GM12878 (cell line): Measurements from ENCODE around the gene TNIP2. TPM values are rescaled to one million over a fixed set of nuclear protein-coding genes. Genes with fewer than 3 reads are reported as not detected.

Experiments
- ATAC-seq: fragments of 200-7000 bp; cut with Tn5 transposase; 3 replicates; pipeline ENCODE4 v1.9.1; 2020; ENCODE audit warnings: mild to moderate bottlenecking, moderate library complexity
- BruUV-seq: library from RNA; stranded (reverse); fragments of 400-500 nt; replicated peaks from 2 replicates; lab custom pipeline; 2021; lab: Mats Ljungman, UMichigan
- CTCF ChIA-PET: fragments of 300-600 bp; sonication (Branson Sonifier 250); formaldehyde crosslinking; extraction: SDS; loops from one replicate; lab custom pipeline; 2021; ENCODE audit warnings: inconsistent platforms; lab: Yijun Ruan, JAX
- POLR2A ChIA-PET: fragments of 350-600 bp; formaldehyde crosslinking; extraction: SDS; loops from one replicate; lab custom pipeline; 2021; ENCODE audit warnings: inconsistent platforms; lab: Charles Lee
- RAD21 ChIA-PET: fragments of 300-600 bp; sonication (Branson Sonifier 250); formaldehyde crosslinking; loops from one replicate; lab custom pipeline; 2023; ENCODE audit warnings: antibody characterized with exemption; ENCODE audit not compliant: unreplicated experiment; lab: Charles Lee
- SMC1A ChIA-PET: fragments of 300-600 bp; sonication (Branson Sonifier 250); formaldehyde crosslinking; loops from one replicate; lab custom pipeline; 2023; ENCODE audit not compliant: unreplicated experiment, uncharacterized antibody; lab: Charles Lee
- DNase-seq: peaks from one replicate; pipeline ENCODE4 v3.0.0-alpha.2; 2011; ENCODE audit warnings: low read depth, low spot score
- FAIRE-seq: peaks from 3 replicates; lab custom pipeline; 2011; peaks lifted over from hg19 to GRCh38; lab: Jason Lieb, UNC
- H2AFZ ChIP-seq: 2 replicates; pipeline ENCODE4 v1.6.0; 2011; ENCODE audit warnings: low read depth, low read length, control low read depth; ENCODE audit not compliant: control insufficient read depth
- H3K27ac ChIP-seq: 2 replicates; pipeline ENCODE4 v1.5.1; 2011; ENCODE audit warnings: control low read depth; ENCODE audit not compliant: control insufficient read depth, insufficient read depth
- H3K27me3 ChIP-seq, 2 experiments: replicated peaks in 1 of 2; 2 replicates each; pipeline versions ENCODE4 v1.6.0 to v1.6.1; 2011; ENCODE audit warnings: low read length in 1 of 2; ENCODE audit not compliant: control insufficient read depth in 2 of 2, insufficient read depth in 2 of 2
- H3K36me3 ChIP-seq, 2 experiments: 2 replicates each; pipeline ENCODE4 v1.5.1; 2011; ENCODE audit warnings: low read length in 1 of 2; ENCODE audit not compliant: control insufficient read depth in 2 of 2, insufficient read depth in 2 of 2
- H3K4me1 ChIP-seq: 2 replicates; pipeline ENCODE4 v1.6.1; 2011; ENCODE audit warnings: mild to moderate bottlenecking, low read length, moderate library complexity, mixed read lengths; ENCODE audit not compliant: control insufficient read depth, insufficient read depth
- H3K4me2 ChIP-seq: 2 replicates; pipeline ENCODE4 v1.6.0; 2011; ENCODE audit warnings: control low read depth; ENCODE audit not compliant: control insufficient read depth, insufficient read depth
- H3K4me3 ChIP-seq: fragments of 200-600 bp; sonication (generic); 2 replicates; pipeline ENCODE4 v1.5.1; 2016
- H3K79me2 ChIP-seq: 2 replicates; pipeline ENCODE4 v1.6.0; 2011; ENCODE audit warnings: low read length; ENCODE audit not compliant: control insufficient read depth, insufficient read depth
- H3K9ac ChIP-seq: 2 replicates; pipeline ENCODE4 v1.8.0; 2011; ENCODE audit warnings: low read length, control low read depth, mixed read lengths; ENCODE audit not compliant: control insufficient read depth, insufficient read depth
- H3K9me3 ChIP-seq: replicated peaks from 3 replicates; pipeline ENCODE4 v1.5.1; 2011; ENCODE audit warnings: mild to moderate bottlenecking, low read length; ENCODE audit not compliant: control insufficient read depth, insufficient read depth
- H4K20me1 ChIP-seq: 2 replicates; pipeline ENCODE4 v1.6.0; 2011; ENCODE audit not compliant: control insufficient read depth, insufficient read depth
- BMI1 ChIP-seq: fragments of 450-650 bp; IDR thresholded peaks from 2 replicates; pipeline ENCODE4 v1.6.1; 2016; ENCODE audit warnings: mild to moderate bottlenecking, moderate library complexity, borderline replicate concordance
- CUX1 ChIP-seq: IDR thresholded peaks from 2 replicates; pipeline ENCODE4 v1.6.1; 2012; ENCODE audit warnings: improper control_type of control experiment, low read depth, low read length; ENCODE audit not compliant: insufficient replicate concordance
- EGR1 ChIP-seq, 2 experiments: IDR thresholded peaks; 1 replicate in 1 of 2; 2 replicates in 1 of 2; pipeline ENCODE4 v1.6.1; 2011 to 2012; ENCODE audit warnings: low read depth in 2 of 2, low read length in 2 of 2, borderline replicate concordance in 1 of 2, mild to moderate bottlenecking in 1 of 2, moderate library complexity in 1 of 2
- NR2F1 ChIP-seq: fragments of 450-650 bp; conservative IDR thresholded peaks from 2 replicates; pipeline ENCODE4 v1.6.1; 2017; ENCODE audit warnings: mild to moderate bottlenecking
- WGBS: methylation state at CpG from one replicate; pipeline ENCODE4 v1.1.6; 2016; ENCODE audit warnings: low lambda C conversion rate; ENCODE audit not compliant: insufficient replicate concordance, insufficient coverage; ENCODE audit errors: missing lambda C conversion rate; 5-methylcytosine and 5-hydroxymethylcytosine counted together
- in situ Hi-C: fragments of 300-500 bp; cut with MboI; formaldehyde crosslinking; loops from 9 replicates; pipeline ENCODE4 v1.14.3; 2018; ENCODE audit warnings: mixed read lengths
- intact Hi-C: fragments of 100-400 bp; cut with micrococcal nuclease; formaldehyde crosslinking; loops from one replicate; pipeline ENCODE4 v1.14.2; 2022; ENCODE audit not compliant: unreplicated experiment
- polyA plus RNA-seq, 11 experiments: library from polyadenylated mRNA; depleted of rRNA in 4 of 11; unstranded in 6 of 11; stranded (reverse) in 5 of 11; fragments of >200 nt; fragmentation: Nextera tagmentation in 4 of 11; fragmentation: Illumina TruSeq in 1 of 11; extraction: Ambion mirVana in 4 of 11; extraction: Trizol in 1 of 11; gene quantifications; 1 replicate in 1 of 11; 2 replicates in 10 of 11; pipeline versions ENCODE4 v1.2.1 to v1.2.3, GENCODE V29; 2011 to 2016; ENCODE audit warnings: inconsistent platforms in 2 of 11, missing spikeins in 2 of 11, low read depth in 1 of 11
- total RNA-seq, 4 experiments: library from RNA; depleted of rRNA in 3 of 4; stranded (reverse); fragments of >200 nt in 3 of 4; fragmentation: Illumina TruSeq in 1 of 4; extraction: Trizol in 1 of 4; gene quantifications; 2 replicates each; pipeline versions ENCODE4 v1.2.1 to v1.2.3, GENCODE V29; 2013 to 2021

Gene TNIP2
- total and polyA plus RNA-seq, 10 of the 15 experiments (the other 5 are each of a cell fraction or from before 2014, with no cell fraction given): 1.4 to 64.9 (median 45.5) TPM

DNA sequence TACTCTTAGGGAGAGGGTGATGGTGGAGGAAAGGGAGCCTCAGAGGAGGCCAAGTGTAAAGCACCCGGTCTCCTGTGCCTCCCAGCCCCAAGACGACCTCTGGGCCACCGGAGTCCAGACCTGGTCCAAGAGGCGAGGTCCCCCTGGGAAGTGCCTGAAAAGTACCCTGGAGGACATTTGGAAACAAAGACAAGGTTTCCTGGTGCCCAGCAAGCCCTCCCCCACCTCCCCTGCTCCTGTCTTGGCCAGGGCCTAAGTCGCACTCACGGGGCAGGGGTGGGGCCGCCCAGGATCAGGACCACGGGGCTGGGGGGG is 36.2 kb upstream of the TNIP2 start:
- Histone ChIP-seq H3K4me1 (peaks cover 37% of the 10 kb centered on the region), H3K27me3 (no peaks in the 10 kb centered on the region), H2AFZ (no peak overlapping the region), H3K9me3 (no peaks in the 10 kb centered on the region), H3K4me2 (no peak overlapping the region), H3K4me3 (no peak overlapping the region), H3K9ac (no peak overlapping the region), H3K79me2 (no peaks in the 10 kb centered on the region), H3K27ac (no peak overlapping the region), H3K36me3 (no peaks in the 10 kb centered on the region), H4K20me1 (no peaks in the 10 kb centered on the region)
- ChIA-PET SMC1A (no interaction called here), POLR2A (interaction anchor here (1.6 to 2.3 kb wide), 2 partner anchors 9 to 46 kb away, joined by 3 to 8 read pairs; no protein-coding TSS in a partner anchor), CTCF (no interaction called here), RAD21 (no interaction called here)
- TF ChIP-seq CUX1 (no peak), BMI1 (no peak), EGR1 (IDR thresholded peaks at IDR 0.05; ENCODE audit: borderline replicate concordance in 1 of 2, low read depth in 2 of 2, low read length in 2 of 2) (no peak), NR2F1 (no peak)
- in situ Hi-C loops: no loop called here
- ATAC-seq (no peak), DNase-seq (no peak), FAIRE-seq (no peak)
- intact Hi-C loops: no loop called here
- no TSS peak for BruUV-seq
- 70% methylated on average over 5 of the region's 8 CpGs for WGBS
